ENCODE data around the gene SDE2. TPM values are rescaled to one million over a fixed set of nuclear protein-coding genes. Genes with fewer than 3 reads are reported as not detected.

Gene SDE2
- total RNA-seq, 6 experiments from 2014 or later: 7.1 to 10.9 (median 8.6) TPM

DNA sequence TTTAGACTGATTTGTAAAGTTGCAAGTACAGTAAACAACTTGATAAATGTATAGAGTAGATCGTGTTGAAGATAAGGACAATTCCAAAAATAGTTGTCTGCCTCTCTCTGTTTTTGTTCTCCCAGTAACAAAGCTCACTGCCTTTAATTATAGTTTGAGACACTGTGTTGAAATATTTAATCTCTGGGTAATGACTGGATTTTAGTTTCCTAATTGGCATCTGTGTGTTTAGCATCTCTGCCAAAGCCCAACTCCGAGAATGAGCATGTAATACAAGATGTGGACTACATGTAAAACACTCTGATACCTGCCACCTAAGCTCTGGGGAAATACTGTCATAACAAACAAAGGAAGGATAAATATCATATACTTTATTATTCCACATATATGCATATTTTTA, 27.7 kb upstream of the SDE2 start:
- Histone ChIP-seq H3K27ac (no peak overlapping the region), H3K4me3 (no peak overlapping the region), H3K36me3 (no peaks in the 10 kb centered on the region), H3K27me3 (no peaks in the 10 kb centered on the region), H3K9me3 (no peaks in the 10 kb centered on the region), H3K4me1 (peaks cover 0 to 15% (median 0%) of the 10 kb centered on the region in 4 donors)
- intact Hi-C loops (cut with DNase I): no loop called here
- no peak for ATAC-seq
- no peak for DNase-seq
- TF ChIP-seq, protein P1, sequence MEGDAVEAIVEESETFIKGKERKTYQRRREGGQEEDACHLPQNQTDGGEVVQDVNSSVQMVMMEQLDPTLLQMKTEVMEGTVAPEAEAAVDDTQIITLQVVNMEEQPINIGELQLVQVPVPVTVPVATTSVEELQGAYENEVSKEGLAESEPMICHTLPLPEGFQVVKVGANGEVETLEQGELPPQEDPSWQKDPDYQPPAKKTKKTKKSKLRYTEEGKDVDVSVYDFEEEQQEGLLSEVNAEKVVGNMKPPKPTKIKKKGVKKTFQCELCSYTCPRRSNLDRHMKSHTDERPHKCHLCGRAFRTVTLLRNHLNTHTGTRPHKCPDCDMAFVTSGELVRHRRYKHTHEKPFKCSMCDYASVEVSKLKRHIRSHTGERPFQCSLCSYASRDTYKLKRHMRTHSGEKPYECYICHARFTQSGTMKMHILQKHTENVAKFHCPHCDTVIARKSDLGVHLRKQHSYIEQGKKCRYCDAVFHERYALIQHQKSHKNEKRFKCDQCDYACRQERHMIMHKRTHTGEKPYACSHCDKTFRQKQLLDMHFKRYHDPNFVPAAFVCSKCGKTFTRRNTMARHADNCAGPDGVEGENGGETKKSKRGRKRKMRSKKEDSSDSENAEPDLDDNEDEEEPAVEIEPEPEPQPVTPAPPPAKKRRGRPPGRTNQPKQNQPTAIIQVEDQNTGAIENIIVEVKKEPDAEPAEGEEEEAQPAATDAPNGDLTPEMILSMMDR (IDR thresholded peaks at IDR 0.05): no peak
- TF ChIP-seq POLR2A (IDR thresholded peaks at IDR 0.05): no peak
- 51% methylated on average over 2 of the region's 2 CpGs for WGBS (ENCODE audit: insufficient coverage, low coverage, low lambda C conversion rate, missing lambda C conversion rate)

DNA sequence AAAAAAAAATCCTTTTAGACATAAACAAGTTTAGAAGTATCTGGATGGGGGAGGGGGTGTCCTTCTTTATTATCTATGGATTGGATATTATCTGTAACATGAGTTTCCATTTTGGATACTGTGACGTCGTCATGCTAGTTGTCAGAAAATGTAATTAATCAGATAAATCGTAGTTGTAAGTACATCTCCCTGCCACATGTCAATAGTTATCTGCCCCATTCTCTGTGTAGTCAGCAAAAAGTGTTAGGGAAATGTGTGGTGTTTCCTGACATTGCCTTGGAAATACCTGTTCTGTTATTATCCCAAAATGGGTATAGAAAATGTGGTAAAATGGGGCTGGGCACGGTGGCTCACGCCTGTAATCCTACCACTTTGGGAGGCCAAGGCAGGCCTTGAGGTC, 24.6 kb upstream of the SDE2 start:
- H3K9me3 ChIP-seq: no peaks in the 10 kb centered on the region
- no peaks in the 10 kb centered on the region for H3K36me3 ChIP-seq
- no peaks in the 10 kb centered on the region for H3K27me3 ChIP-seq
- 56% methylated on average over 5 of the region's 5 CpGs for WGBS (ENCODE audit: insufficient coverage, low coverage, low lambda C conversion rate, missing lambda C conversion rate)
- TF ChIP-seq POLR2A (IDR thresholded peaks at IDR 0.05): no peak
- TF ChIP-seq, protein P1 (IDR thresholded peaks at IDR 0.05): no peak
- ATAC-seq: no peak
- no peak for DNase-seq
- H3K27ac ChIP-seq: no peak overlapping the region
- H3K4me3 ChIP-seq: no peak overlapping the region
- intact Hi-C loops (cut with DNase I): no loop called here
- H3K4me1 ChIP-seq: peaks cover 0 to 4% (median 0%) of the 10 kb centered on the region in 4 donors

DNA sequence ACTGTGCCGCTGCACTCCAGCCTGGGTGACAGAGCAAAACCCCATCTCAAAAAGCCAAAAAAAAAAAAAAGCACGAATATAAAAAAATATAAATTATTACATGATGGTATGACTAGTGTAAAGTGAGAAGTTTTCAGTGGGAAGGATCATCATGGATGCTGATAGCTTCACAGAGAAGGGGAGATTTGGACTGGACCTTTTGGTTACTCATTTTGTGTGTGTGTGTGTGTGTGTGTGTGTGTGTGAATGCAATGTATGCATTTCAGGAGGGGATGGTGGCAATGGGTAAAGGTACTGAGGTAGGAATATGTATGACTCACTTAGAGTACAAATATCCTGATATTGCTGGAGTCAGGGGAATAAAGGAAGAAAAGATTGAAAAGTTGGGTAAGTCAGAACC, 22.7 kb upstream of the SDE2 start:
- TF ChIP-seq, protein P1 (IDR thresholded peaks at IDR 0.05): no peak
- no peak for TF ChIP-seq POLR2A (IDR thresholded peaks at IDR 0.05)
- no peaks in the 10 kb centered on the region for H3K27me3 ChIP-seq
- ATAC-seq: no peak
- no peak overlapping the region for H3K27ac ChIP-seq
- no peak overlapping the region for H3K4me3 ChIP-seq
- DNase-seq: no peak
- no peaks in the 10 kb centered on the region for H3K9me3 ChIP-seq
- intact Hi-C loops (cut with DNase I): no loop called here
- no peaks in the 10 kb centered on the region for H3K36me3 ChIP-seq
- WGBS (ENCODE audit: insufficient coverage, low coverage, low lambda C conversion rate, missing lambda C conversion rate): 40% methylated on average over 2 of the region's 2 CpGs
- no peaks in the 10 kb centered on the region for H3K4me1 ChIP-seq

DNA sequence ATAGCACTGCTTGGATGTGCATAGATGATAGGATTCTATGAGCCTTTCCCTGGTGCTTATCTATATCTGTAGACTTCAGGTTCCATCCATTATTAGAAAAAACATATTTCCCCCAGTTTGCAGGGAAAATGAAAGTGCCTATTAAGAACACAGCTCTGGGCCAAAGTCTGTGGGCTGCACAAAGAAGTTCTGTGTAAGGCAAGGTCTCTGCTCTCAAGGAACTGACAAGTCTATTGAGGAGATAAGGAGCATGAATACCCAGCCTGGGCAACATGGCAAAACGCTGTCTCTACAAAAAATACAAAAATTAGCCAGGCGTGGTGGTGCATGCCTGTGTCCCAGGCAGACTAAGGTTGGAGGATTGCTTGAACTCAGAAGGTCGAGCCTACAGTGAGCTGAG, 22.3 kb upstream of the SDE2 start:
- ATAC-seq: no peak
- no peak overlapping the region for H3K27ac ChIP-seq
- no peaks in the 10 kb centered on the region for H3K9me3 ChIP-seq
- H3K36me3 ChIP-seq: no peaks in the 10 kb centered on the region
- intact Hi-C loops (cut with DNase I): no loop called here
- H3K4me3 ChIP-seq: no peak overlapping the region
- no peak for TF ChIP-seq POLR2A (IDR thresholded peaks at IDR 0.05)
- TF ChIP-seq, protein P1 (IDR thresholded peaks at IDR 0.05): no peak
- no peak for DNase-seq
- no peaks in the 10 kb centered on the region for H3K27me3 ChIP-seq
- WGBS (ENCODE audit: insufficient coverage, low coverage, low lambda C conversion rate, missing lambda C conversion rate): 55% methylated on average over 3 of the region's 3 CpGs
- no peaks in the 10 kb centered on the region for H3K4me1 ChIP-seq

GRCh38 chr1:226019572-226019971, 20.4 kb upstream of the SDE2 start:
- DNase-seq: no peak
- H3K36me3 ChIP-seq: no peaks in the 10 kb centered on the region
- no peaks in the 10 kb centered on the region for H3K27me3 ChIP-seq
- H3K4me1 ChIP-seq: no peaks in the 10 kb centered on the region
- TF ChIP-seq POLR2A (IDR thresholded peaks at IDR 0.05): no peak
- TF ChIP-seq, protein P1 (IDR thresholded peaks at IDR 0.05): no peak
- intact Hi-C loops (cut with DNase I): no loop called here
- WGBS (ENCODE audit: insufficient coverage, low coverage, low lambda C conversion rate, missing lambda C conversion rate): 80% methylated on average over 1 of the region's 1 CpG
- H3K27ac ChIP-seq: no peak overlapping the region
- no peak overlapping the region for H3K4me3 ChIP-seq
- H3K9me3 ChIP-seq: no peaks in the 10 kb centered on the region
- no peak for ATAC-seq

All from right lobe of liver (tissue), 6 donors.